BLaER1 treated with 17β-estradiol and CSF1 and Interleukin-3, amounts not matched to agents 10 nM and 100 nM (cell line): ENCODE data around the gene CFAP69.

Source experiments
- H3K27ac ChIP-seq, 11 experiments: shearing (Covaris generic); formaldehyde crosslinking; 2 replicates each; pipeline ENCODE4 v1.8.1; 2022
- H3K27me3 ChIP-seq, 11 experiments: shearing (Covaris generic); formaldehyde crosslinking; 2 replicates each; pipeline ENCODE4 v1.8.1; 2022
- H3K36me3 ChIP-seq, 11 experiments: shearing (Covaris generic); formaldehyde crosslinking; 2 replicates each; pipeline ENCODE4 v1.8.1; 2022
- H3K4me1 ChIP-seq, 10 experiments: shearing (Covaris generic); formaldehyde crosslinking; 2 replicates each; pipeline ENCODE4 v1.8.1; 2022
- H3K4me2 ChIP-seq, 11 experiments: shearing (Covaris generic); formaldehyde crosslinking; 2 replicates each; pipeline ENCODE4 v1.8.1; 2022
- H3K4me3 ChIP-seq, 10 experiments: shearing (Covaris generic); formaldehyde crosslinking; 2 replicates each; pipeline ENCODE4 v1.8.1; 2022
- H3K9ac ChIP-seq, 11 experiments: shearing (Covaris generic); formaldehyde crosslinking; 2 replicates each; pipeline ENCODE4 v1.8.1; 2022
- H3K9me3 ChIP-seq, 11 experiments: shearing (Covaris generic); formaldehyde crosslinking; replicated peaks in 1 of 11; 2 replicates each; pipeline ENCODE4 v1.8.1; 2022
- H4K20me1 ChIP-seq, 11 experiments: shearing (Covaris generic); formaldehyde crosslinking; 2 replicates each; pipeline ENCODE4 v1.8.1; 2022
- Cebpa-rat ChIP-seq, 11 experiments: shearing (Covaris generic); IDR thresholded peaks; 2 replicates each; pipeline ENCODE4 v1.8.1; 2022

The CFAP69 gene

GRCh38 chr7:90274161-90274560 lies 29.2 kb downstream of the CFAP69 start:
- no peak overlapping the region for H3K9ac ChIP-seq
- H3K36me3 ChIP-seq: no peaks in the 10 kb centered on the region
- H3K4me3 ChIP-seq: no peak overlapping the region
- no peaks in the 10 kb centered on the region for H3K27me3 ChIP-seq
- no peaks in the 10 kb centered on the region for H4K20me1 ChIP-seq
- TF ChIP-seq Cebpa-rat (IDR thresholded peaks at IDR 0.05): no peak
- H3K27ac ChIP-seq: no peak overlapping the region
- H3K4me2 ChIP-seq: no peak overlapping the region
- peaks cover 0 to 8% (median 0%) of the 10 kb centered on the region in 10 experiments; a peak in 5 of 20 replicates for H3K4me1 ChIP-seq
- H3K9me3 ChIP-seq: no peaks in the 10 kb centered on the region

- no peaks in the 10 kb centered on the region for H3K36me3 ChIP-seq
- H3K4me2 ChIP-seq: no peak overlapping the region
- H3K27ac ChIP-seq: no peak overlapping the region
- H3K4me3 ChIP-seq: no peak overlapping the region
- no peak for TF ChIP-seq Cebpa-rat (IDR thresholded peaks at IDR 0.05)
- no peak overlapping the region for H3K9ac ChIP-seq
- H4K20me1 ChIP-seq: no peaks in the 10 kb centered on the region
- no peaks in the 10 kb centered on the region for H3K27me3 ChIP-seq
- no peaks in the 10 kb centered on the region for H3K9me3 ChIP-seq
- no peaks in the 10 kb centered on the region for H3K4me1 ChIP-seq
Observed at GRCh38 chr7:90276033-90276728, 31.2 kb downstream of the CFAP69 start.

GRCh38 chr7:90288154-90288553 lies 43.2 kb downstream of the CFAP69 start:
- Histone ChIP-seq H3K36me3 (no peaks in the 10 kb centered on the region), H4K20me1 (no peaks in the 10 kb centered on the region), H3K4me2 (no peak overlapping the region), H3K9ac (no peak overlapping the region), H3K4me1 (peaks cover 0 to 41% (median 16%) of the 10 kb centered on the region in 10 experiments; a peak in 10 of 20 replicates), H3K9me3 (peaks cover 8 to 20% (median 15%) of the 10 kb centered on the region in 11 experiments; a peak in 20 of 22 replicates), H3K27me3 (no peaks in the 10 kb centered on the region), H3K4me3 (no peak overlapping the region), H3K27ac (no peak overlapping the region)
- TF ChIP-seq Cebpa-rat (IDR thresholded peaks at IDR 0.05): no peak

GRCh38 chr7:90290244-90291113 lies 45.5 kb downstream of the CFAP69 start:
- 0 out of 22 replicates have a peak overlapping the region, but pooled peaks of 2 of the 11 experiments have one; percentile 23 to 26 for H3K9ac ChIP-seq
- no peaks in the 10 kb centered on the region for H4K20me1 ChIP-seq
- no peaks in the 10 kb centered on the region for H3K27me3 ChIP-seq
- peak overlapping the region in 6 of 11 experiments; percentile 22 to 68 (median 52); a peak in 12 of 22 replicates for H3K4me2 ChIP-seq
- peaks cover 0 to 36% (median 14%) of the 10 kb centered on the region in 10 experiments; a peak in 10 of 20 replicates for H3K4me1 ChIP-seq
- H3K4me3 ChIP-seq: no peak overlapping the region
- H3K36me3 ChIP-seq: no peaks in the 10 kb centered on the region
- peak overlapping the region in 5 of 11 experiments; percentile 2 to 60 (median 44); a peak in 8 of 22 replicates for H3K27ac ChIP-seq
- no peak for TF ChIP-seq Cebpa-rat (IDR thresholded peaks at IDR 0.05)
- H3K9me3 ChIP-seq: peaks cover 8 to 39% (median 20%) of the 10 kb centered on the region in 11 experiments; a peak in 21 of 22 replicates

- no peak for TF ChIP-seq Cebpa-rat (IDR thresholded peaks at IDR 0.05)
Observed at GRCh38 chr7:90298145-90299038, 53.4 kb downstream of the CFAP69 start.

GRCh38 chr7:90303241-90303640 lies 58.3 kb downstream of the CFAP69 start:
- Histone ChIP-seq H3K27ac (no peak overlapping the region), H3K9ac (no peak overlapping the region), H3K4me3 (no peak overlapping the region), H3K9me3 (no peaks in the 10 kb centered on the region), H3K4me1 (no peaks in the 10 kb centered on the region), H3K27me3 (no peaks in the 10 kb centered on the region), H4K20me1 (no peaks in the 10 kb centered on the region), H3K4me2 (no peak overlapping the region), H3K36me3 (no peaks in the 10 kb centered on the region)
- TF ChIP-seq Cebpa-rat (IDR thresholded peaks at IDR 0.05): no peak

More at GRCh38 chr7:90298145-90299038, 53.4 kb downstream of the CFAP69 start:
- H3K36me3 ChIP-seq: no peaks in the 10 kb centered on the region
- no peak overlapping the region for H3K4me3 ChIP-seq
- H3K9me3 ChIP-seq: peaks cover 0 to 17% (median 5%) of the 10 kb centered on the region in 11 experiments; a peak in 9 of 22 replicates
- H3K4me1 ChIP-seq: no peaks in the 10 kb centered on the region
- no peak overlapping the region for H3K4me2 ChIP-seq
- H3K27me3 ChIP-seq: no peaks in the 10 kb centered on the region
- H4K20me1 ChIP-seq: no peaks in the 10 kb centered on the region
- no peak overlapping the region for H3K27ac ChIP-seq
- no peak overlapping the region for H3K9ac ChIP-seq

- Histone ChIP-seq H3K27me3 (no peaks in the 10 kb centered on the region), H3K27ac (no peak overlapping the region), H3K36me3 (no peaks in the 10 kb centered on the region), H3K9me3 (no peaks in the 10 kb centered on the region), H3K4me2 (no peak overlapping the region), H3K4me3 (no peak overlapping the region), H4K20me1 (no peaks in the 10 kb centered on the region), H3K9ac (no peak overlapping the region), H3K4me1 (no peaks in the 10 kb centered on the region)
- no peak for TF ChIP-seq Cebpa-rat (IDR thresholded peaks at IDR 0.05)
Observed at GRCh38 chr7:90309872-90310271, 64.9 kb downstream of the CFAP69 start.

- Histone ChIP-seq H3K27me3 (no peaks in the 10 kb centered on the region), H3K4me3 (no peak overlapping the region), H3K36me3 (no peaks in the 10 kb centered on the region), H3K4me2 (no peak overlapping the region), H3K27ac (no peak overlapping the region), H4K20me1 (no peaks in the 10 kb centered on the region), H3K9me3 (no peaks in the 10 kb centered on the region), H3K4me1 (no peaks in the 10 kb centered on the region), H3K9ac (no peak overlapping the region)
- TF ChIP-seq Cebpa-rat (IDR thresholded peaks at IDR 0.05): no peak
Observed at GRCh38 chr7:90311175-90311574, 66.2 kb downstream of the CFAP69 start.

GRCh38 chr7:90312745-90313144 lies 67.8 kb downstream of the CFAP69 start:
- Histone ChIP-seq H3K4me3 (no peak overlapping the region), H3K9ac (no peak overlapping the region), H4K20me1 (no peaks in the 10 kb centered on the region), H3K4me2 (no peak overlapping the region), H3K27me3 (no peaks in the 10 kb centered on the region), H3K27ac (no peak overlapping the region), H3K9me3 (no peaks in the 10 kb centered on the region), H3K4me1 (no peaks in the 10 kb centered on the region), H3K36me3 (no peaks in the 10 kb centered on the region)
- TF ChIP-seq Cebpa-rat (IDR thresholded peaks at IDR 0.05): no peak
